Lung (tissue), 12 donors: ENCODE data around the gene FAM20B. TPM values are rescaled to one million over a fixed set of nuclear protein-coding genes. Genes with fewer than 3 reads are reported as not detected.

Experiments used
- ATAC-seq: fragments of 200-7000 bp; cut with Tn5 transposase; one replicate; pipeline ENCODE4 v1.9.1; 2020; ENCODE audit warnings: moderate number of reproducible peaks; ENCODE audit not compliant: insufficient read depth, low FRiP score
- DNase-seq, 3 donors: peaks; one replicate each; pipeline ENCODE4 v3.0.0-alpha.2; 2013 to 2017
- H3K27ac ChIP-seq, 2 donors: one replicate each; pipeline ENCODE4 v1.5.1; 2013; ENCODE audit warnings: mild to moderate bottlenecking in 2 of 2, moderate library complexity in 2 of 2, control low read depth in 1 of 2, inconsistent platforms in 1 of 2, low read depth in 1 of 2, low read length in 1 of 2
- H3K27me3 ChIP-seq, 3 donors: one replicate each; pipeline ENCODE4 v1.5.1; 2013; ENCODE audit warnings: low read length in 2 of 3; ENCODE audit not compliant: control insufficient read depth in 3 of 3, insufficient read depth in 3 of 3
- H3K36me3 ChIP-seq, 4 donors: one replicate each; pipeline ENCODE4 v1.5.1; 2013; ENCODE audit warnings: low read length in 4 of 4, mild to moderate bottlenecking in 1 of 4, moderate library complexity in 1 of 4; ENCODE audit not compliant: control insufficient read depth in 4 of 4, insufficient read depth in 4 of 4
- H3K4me1 ChIP-seq, 5 donors: one replicate each; pipeline ENCODE4 v1.5.1; 2013; ENCODE audit warnings: low read length in 5 of 5, mild to moderate bottlenecking in 2 of 5, moderate library complexity in 1 of 5; ENCODE audit not compliant: control insufficient read depth in 5 of 5, insufficient read depth in 5 of 5
- H3K4me3 ChIP-seq: one replicate; pipeline ENCODE4 v1.5.1; 2013; ENCODE audit warnings: mild to moderate bottlenecking, control low read depth, moderate library complexity
- H3K9ac ChIP-seq, 2 donors: one replicate each; pipeline ENCODE4 v1.5.1; 2013; ENCODE audit warnings: low read length in 2 of 2, control low read depth in 1 of 2; ENCODE audit not compliant: insufficient read depth in 1 of 2
- H3K9me3 ChIP-seq, 4 donors: one replicate each; pipeline ENCODE4 v1.5.1; 2013; ENCODE audit warnings: low read length in 3 of 4, mild to moderate bottlenecking in 1 of 4, moderate library complexity in 1 of 4; ENCODE audit not compliant: control insufficient read depth in 4 of 4, insufficient read depth in 3 of 4
- CTCF ChIP-seq: IDR thresholded peaks from 2 replicates; pipeline ENCODE4 v1.5.1; 2012; ENCODE audit warnings: mild to moderate bottlenecking; ENCODE audit errors: control extremely low read depth, extremely low read depth
- WGBS, 2 donors: extraction: QIAGEN DNeasy Blood & Tissue Kit; methylation state at CpG; one replicate each; pipeline ENCODE4 v1.1.7; 2013; 5-methylcytosine and 5-hydroxymethylcytosine counted together
- polyA plus RNA-seq, 2 donors: library from polyadenylated mRNA; stranded (reverse); fragments of 200-250 nt; gene quantifications; one replicate each; pipeline ENCODE4 v1.2.1, GENCODE V29; 2013
- total RNA-seq, 2 donors: library from RNA; depleted of rRNA in 1 of 2; stranded (reverse); fragments of >200 nt in 1 of 2; gene quantifications; one replicate each; pipeline ENCODE4 v1.2.1, GENCODE V29; 2014 to 2021
- donor health status: control.
- donor health status: control.
- donor health status: Bipolar disorder and iron deficiency.
- donor health status: healthy.
- donor health status: DM: yes; HTN: yes; CAD: no.

FAM20B gene
- total and polyA plus RNA-seq, 4 donors = 7.9 to 35.8 (median 19.0) TPM

GRCh38 chr1:179095924-179096323 lies 70.2 kb downstream of the FAM20B start:
- Histone ChIP-seq H3K9ac (no peak overlapping the region), H3K4me3 (no peak overlapping the region), H3K4me1 (peaks cover 0 to 22% (median 2%) of the 10 kb centered on the region in 5 donors), H3K27ac (no peak overlapping the region), H3K27me3 (no peaks in the 10 kb centered on the region), H3K9me3 (no peaks in the 10 kb centered on the region), H3K36me3 (peaks cover 8 to 45% (median 23%) of the 10 kb centered on the region in 4 donors)
- DNase-seq (no peak), ATAC-seq (no peak)
- TF ChIP-seq CTCF = no peak
- 87 to 89% methylated on average over 3 of the region's 3 CpGs for WGBS, 2 donors

DNA sequence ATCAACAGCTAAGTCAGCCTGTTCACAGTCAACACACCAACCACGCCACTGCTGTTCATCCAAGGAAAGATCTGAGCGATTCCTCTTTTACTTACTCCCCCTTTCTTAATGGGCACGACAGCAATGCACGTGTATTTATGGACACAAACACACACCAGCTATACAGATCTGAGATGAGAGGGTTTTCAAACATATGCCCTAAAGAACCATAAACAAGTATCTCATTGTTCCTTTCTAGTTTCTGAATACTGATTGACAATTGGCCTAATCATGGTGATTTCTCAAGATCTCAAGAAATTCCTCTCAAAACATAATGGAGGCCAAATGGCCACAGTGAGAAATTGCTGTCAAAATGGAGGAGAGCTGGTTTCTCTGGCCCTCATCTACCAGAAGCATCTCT lies 74.2 kb downstream of the FAM20B start:
- no peaks in the 10 kb centered on the region for H3K27me3 ChIP-seq
- no peak overlapping the region for H3K4me3 ChIP-seq
- H3K9me3 ChIP-seq = no peaks in the 10 kb centered on the region
- H3K4me1 ChIP-seq = peaks cover 0 to 3% (median 0%) of the 10 kb centered on the region in 5 donors
- DNase-seq (no peak), ATAC-seq (no peak)
- H3K9ac ChIP-seq = no peak overlapping the region
- H3K36me3 ChIP-seq = peaks cover 4 to 18% (median 5%) of the 10 kb centered on the region in 4 donors
- no peak for TF ChIP-seq CTCF
- H3K27ac ChIP-seq = no peak overlapping the region
- 97 to 98% methylated on average over 4 of the region's 4 CpGs for WGBS, 2 donors

- 94 to 98% methylated on average over 4 of the region's 4 CpGs for WGBS, 2 donors
These were observed 75.9 kb downstream of the FAM20B start for GRCh38 chr1:179101566-179101965.

More at GRCh38 chr1:179101566-179101965, 75.9 kb downstream of the FAM20B start:
- peaks cover 0 to 8% (median 1%) of the 10 kb centered on the region in 4 donors for H3K36me3 ChIP-seq
- no peaks in the 10 kb centered on the region for H3K9me3 ChIP-seq
- no peaks in the 10 kb centered on the region for H3K4me1 ChIP-seq
- TF ChIP-seq CTCF = no peak
- ATAC-seq (no peak), DNase-seq (no peak)
- H3K9ac ChIP-seq = no peak overlapping the region
- no peaks in the 10 kb centered on the region for H3K27me3 ChIP-seq
- no peak overlapping the region for H3K4me3 ChIP-seq
- H3K27ac ChIP-seq = no peak overlapping the region
